ENCODE measurements around the gene NRG2.

DNA sequence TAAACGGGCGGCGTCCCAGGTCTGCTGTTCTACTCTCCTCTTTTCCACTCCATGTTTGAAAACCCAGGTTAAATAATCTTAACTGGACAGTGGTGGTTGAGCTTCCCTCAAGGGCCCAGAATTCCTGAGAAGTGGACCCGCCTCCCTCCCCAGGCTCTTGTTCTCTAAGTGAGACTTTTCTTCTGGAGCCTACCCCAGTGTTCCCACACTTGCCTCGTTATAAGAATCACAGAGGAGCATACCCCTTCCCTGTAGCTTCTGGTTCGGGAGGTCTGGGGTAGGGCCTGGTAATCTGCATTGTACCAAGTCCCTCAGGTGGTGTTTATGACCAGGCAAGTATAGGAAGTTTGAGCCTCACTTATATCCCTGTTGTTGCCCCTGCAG is 235.5 kb downstream of the NRG2 start:
- TF ChIP-seq, protein P1, sequence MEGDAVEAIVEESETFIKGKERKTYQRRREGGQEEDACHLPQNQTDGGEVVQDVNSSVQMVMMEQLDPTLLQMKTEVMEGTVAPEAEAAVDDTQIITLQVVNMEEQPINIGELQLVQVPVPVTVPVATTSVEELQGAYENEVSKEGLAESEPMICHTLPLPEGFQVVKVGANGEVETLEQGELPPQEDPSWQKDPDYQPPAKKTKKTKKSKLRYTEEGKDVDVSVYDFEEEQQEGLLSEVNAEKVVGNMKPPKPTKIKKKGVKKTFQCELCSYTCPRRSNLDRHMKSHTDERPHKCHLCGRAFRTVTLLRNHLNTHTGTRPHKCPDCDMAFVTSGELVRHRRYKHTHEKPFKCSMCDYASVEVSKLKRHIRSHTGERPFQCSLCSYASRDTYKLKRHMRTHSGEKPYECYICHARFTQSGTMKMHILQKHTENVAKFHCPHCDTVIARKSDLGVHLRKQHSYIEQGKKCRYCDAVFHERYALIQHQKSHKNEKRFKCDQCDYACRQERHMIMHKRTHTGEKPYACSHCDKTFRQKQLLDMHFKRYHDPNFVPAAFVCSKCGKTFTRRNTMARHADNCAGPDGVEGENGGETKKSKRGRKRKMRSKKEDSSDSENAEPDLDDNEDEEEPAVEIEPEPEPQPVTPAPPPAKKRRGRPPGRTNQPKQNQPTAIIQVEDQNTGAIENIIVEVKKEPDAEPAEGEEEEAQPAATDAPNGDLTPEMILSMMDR (conservative IDR thresholded peaks at IDR 0.05; ENCODE audit: low read depth, low read length), result no peak
- TF ChIP-seq POLR2A (IDR thresholded peaks at IDR 0.05; ENCODE audit: low read depth, low read length), result no peak
- no peak for TF ChIP-seq BHLHE40 (IDR thresholded peaks at IDR 0.05; ENCODE audit: low read depth, low read length)

Measured in IMR-90 (cell line).